ENCODE results near the gene DND1.
"Not testable (repeated sequence)": the region's sequence is repeated elsewhere in the genome, so short reads cannot be mapped to it uniquely, and the experiment has no call there.

The DND1 gene

DNA sequence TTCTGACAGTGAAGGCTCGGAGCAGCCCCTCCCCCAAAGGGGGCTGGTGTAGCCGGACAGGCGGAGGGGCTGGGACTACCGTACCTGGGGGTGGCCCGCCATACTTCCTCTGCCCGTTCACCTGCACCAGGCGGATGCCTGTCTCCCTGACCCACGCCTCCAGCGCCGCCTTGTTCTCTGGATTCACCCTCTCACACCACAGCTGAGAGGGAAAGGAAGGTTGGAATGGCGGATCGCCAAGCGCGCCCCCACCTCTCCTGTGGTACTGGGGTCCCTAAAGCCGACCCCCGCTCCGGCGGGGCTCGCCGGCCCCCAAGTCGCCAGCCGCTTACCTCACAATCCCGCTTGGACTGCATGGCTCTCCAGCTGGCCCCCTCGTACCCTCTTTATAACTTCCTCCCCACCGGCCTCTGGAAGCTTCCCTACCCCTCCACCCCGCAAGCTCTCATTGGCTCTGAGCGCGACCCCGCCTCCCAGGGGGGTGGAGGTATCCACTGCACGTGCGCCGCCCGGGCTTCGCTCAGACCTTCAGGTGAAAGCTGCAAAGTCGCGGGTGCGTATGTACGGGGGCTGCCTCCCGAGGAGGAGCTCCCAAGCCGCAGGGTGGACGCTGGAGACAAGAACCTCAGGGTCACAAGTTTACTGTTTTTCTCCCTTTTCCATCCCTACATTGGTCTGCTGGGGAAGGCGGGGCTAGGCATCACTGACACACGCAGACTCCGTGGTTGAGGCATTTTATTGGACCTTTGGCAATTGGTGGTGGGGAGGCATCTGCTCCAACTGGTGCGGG, at the start of gene DND1:
DND1 (minus strand) TSS at position 390 of the 790 bp plus-strand sequence; CDS start at position 356, 34 bp downstream.
- no peak for DNase-seq (ENCODE audit: low read depth in 2 of 2)

DNA sequence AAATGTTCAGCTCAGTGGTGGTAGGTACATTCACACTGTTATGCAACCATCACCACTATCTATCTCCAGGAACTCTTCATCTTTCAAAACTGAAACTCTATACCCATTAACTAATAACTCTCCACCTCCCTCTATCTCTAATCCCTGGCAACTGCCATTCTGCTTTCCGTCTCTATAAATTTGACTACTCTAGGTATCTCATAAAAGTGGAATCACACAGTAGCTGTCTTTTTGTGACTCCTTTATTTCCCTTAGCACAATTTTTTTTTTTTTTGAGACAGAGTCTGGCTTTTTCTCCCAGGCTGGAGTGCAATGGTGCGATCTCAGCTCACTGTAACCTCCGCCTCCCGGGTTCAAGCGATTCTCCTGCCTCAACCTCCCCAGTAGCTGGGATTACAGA, 48.0 kb upstream of the DND1 start:
- not testable (repeated sequence) for DNase-seq (ENCODE audit: low read depth in 2 of 2)

DNA sequence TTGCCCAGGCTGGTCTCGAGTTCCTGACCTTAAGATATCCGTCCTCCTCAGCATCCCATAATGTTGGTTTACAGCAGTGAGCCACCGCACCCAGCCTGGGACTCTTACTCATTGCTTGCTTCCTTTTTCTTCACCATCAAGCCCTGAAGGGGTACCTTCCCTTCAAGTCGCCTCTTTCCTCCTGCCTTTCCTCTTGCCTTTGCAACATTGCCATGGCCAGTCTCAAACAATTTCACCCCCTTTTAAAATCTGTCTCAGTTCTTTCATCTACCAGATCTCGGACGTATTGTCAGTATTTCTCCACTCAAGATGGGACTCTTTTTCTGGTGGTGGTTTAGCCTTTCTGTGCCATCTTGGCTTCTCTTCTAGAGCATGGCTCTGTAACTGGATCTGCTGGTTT, 47.4 kb upstream of the DND1 start:
- not testable (repeated sequence) for DNase-seq (ENCODE audit: low read depth in 2 of 2)

GRCh38 chr5:140718266-140718592, 44.9 kb upstream of the DND1 start:
- DNase-seq (ENCODE audit: low read depth in 2 of 2) = no peak

DNA sequence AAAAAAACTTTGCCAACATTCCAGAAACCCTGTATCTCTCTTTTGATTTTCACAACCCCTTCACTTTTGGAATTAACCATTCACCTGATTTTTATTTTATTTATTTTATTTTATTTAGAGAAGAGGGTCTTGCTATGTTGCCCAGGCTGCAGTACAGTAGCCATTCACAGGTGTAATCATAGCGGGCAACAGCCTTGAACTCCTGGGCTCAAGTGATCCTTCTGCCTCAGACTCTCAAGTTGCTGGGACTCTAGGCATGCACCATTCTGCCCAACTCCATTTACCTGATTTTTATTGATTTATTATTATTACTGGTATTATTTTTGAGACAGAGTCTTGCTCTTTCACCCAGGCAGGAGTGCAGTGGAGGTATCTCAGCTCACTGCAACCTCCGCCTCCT, 42.9 kb upstream of the DND1 start:
- not testable (repeated sequence) for DNase-seq (ENCODE audit: low read depth in 2 of 2)

DNA sequence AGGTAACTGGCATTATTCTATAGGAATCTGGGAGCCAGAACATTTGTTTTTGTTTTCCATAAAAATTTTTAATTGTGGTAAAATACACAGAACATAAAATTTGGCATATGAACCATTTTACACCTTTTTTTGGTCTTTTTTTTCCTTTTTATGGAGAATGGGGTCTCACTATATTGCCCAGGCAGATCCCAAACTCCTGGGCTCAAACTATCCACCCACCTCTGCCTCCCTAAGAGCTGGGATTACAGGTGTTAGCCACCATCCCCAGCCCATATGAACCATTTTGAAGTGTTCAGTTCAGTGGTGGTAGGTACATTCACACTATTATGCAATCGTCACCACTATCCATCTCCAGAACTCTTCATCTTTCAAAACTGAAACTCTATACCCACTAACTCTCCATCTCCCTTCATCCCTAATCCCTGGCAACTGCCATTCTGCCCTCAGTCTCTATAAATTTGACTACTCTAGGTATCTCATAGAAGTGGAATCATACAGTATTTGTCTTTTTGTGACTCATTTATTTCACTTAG, 40.3 kb upstream of the DND1 start:
- no peak for DNase-seq (ENCODE audit: low read depth in 2 of 2)

- no peak for DNase-seq (ENCODE audit: low read depth in 2 of 2)
These were observed 38.4 kb upstream of the DND1 start for GRCh38 chr5:140711794-140712193.

DNA sequence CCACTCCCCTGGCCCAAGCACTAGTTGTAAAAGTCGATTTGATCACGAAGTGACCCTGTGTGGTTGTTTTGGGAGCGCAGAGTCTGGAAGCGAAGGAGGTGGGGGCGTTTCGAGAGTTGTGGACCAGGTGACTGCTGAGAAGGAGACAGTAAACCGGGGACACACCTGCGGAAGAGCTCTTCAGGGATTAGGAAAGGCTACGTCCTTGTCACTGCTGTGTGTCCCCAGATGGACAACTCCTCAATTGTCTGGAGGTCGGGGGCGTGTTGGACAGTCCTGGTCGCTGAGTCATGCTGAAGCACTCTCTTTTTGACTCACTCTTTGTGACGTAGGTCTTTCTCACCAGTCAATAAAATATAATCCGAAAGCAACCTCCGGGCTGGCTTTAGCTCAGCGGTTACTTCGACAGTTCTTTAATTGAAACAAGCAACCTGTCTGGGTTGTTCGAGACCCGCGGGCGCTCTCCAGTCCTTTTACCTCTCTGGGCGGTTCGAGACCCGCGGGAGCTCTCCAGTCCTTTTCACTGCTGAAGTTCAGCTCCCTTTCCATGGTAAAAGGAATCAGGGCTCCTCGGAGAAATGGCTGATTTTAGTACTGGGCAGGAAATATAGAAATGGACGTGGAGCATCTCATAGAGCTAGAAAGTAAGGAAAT, 37.6 kb upstream of the DND1 start:
- DNase-seq (ENCODE audit: low read depth in 2 of 2) = peak; percentile 85 to 86

- not testable (repeated sequence) for DNase-seq (ENCODE audit: low read depth in 2 of 2)
These were observed 35.4 kb upstream of the DND1 start for GRCh38 chr5:140708787-140709186.

GRCh38 chr5:140707812-140708211, 34.4 kb upstream of the DND1 start:
- no peak for DNase-seq (ENCODE audit: low read depth in 2 of 2)

DNA sequence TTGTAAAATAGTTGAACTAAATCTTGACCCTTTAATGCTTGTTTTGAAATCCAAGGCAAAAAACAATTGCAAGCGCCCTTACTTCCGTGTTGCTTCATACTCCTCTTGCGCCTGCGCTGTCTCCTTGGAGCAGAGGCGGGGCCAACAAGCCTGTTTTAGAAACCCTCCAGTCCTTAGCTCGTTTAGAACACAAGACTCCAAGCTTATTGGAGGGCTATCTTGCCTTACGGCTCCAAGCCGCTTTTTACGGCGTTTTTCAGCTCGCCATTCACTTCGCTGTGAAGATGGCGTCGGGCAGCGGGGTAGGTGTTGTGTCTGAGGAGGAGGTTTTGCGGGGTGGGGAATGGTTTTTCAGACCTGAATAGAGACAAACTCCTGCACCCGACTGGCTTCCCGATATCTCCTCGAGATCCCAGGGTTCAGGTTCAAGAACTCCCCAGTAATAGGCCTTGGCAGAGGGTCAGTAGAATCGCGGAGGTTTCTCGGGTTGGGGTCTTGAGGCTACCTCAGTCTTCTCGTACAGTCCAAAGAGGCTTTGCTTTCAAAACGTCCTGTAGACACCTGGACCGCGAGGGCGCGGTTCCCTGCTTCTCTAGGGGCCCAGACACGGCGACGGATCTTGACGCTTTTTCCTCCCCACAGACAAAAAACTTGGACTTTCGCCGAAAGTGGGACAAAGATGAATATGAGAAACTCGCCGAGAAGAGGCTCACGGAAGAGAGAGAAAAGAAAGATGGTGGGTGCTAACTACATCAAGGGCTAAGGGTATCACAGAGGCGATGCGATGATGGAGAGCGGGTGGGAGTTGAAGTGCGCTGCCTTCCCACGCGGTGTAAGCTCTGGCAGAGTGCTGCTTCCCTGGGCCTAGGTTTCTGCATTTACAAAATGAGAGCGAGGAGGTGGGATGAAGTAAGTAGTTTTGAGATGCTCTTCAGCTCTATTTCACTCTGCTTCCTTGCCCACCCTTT, 27.1 kb upstream of the DND1 start, which contains the start of gene ZMAT2:
ZMAT2 (plus strand) TSS at position 271 of the 968 bp plus-strand sequence; CDS start at position 285, 14 bp downstream.
- DNase-seq (ENCODE audit: low read depth in 2 of 2) = peak; percentile 79 to 89

- DNase-seq (ENCODE audit: low read depth in 2 of 2) = no peak
These were observed 23.6 kb upstream of the DND1 start for GRCh38 chr5:140696891-140697492.

DNA sequence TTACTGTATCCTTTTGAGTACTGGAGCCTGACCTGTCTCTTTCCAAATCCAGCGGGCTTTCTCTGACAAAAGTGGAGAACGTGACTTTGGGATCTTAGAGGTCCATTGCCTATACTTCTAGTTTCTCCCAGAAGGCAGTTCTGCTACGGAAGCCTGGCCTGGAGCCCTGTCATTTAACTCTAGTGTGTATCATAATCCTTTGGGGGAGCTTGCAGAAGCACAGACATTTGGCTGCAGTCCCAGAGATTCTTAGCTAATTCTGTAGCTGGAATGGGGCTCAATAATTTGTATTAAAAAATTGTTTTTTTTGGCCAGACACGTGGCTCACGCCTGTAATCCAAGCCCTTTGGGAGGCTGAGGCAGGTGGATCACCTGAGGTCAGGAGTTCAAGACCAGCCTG, 20.9 kb upstream of the DND1 start:
- DNase-seq (ENCODE audit: low read depth in 2 of 2) = no peak

- DNase-seq (ENCODE audit: low read depth in 2 of 2) = peak; percentile 78 to 83
These were observed 17.9 kb upstream of the DND1 start, which contains the start of the genes HARS1 and HARS2 for GRCh38 chr5:140690941-140691924. TSS of gene HARS1 (minus strand) at chr5:140691370. CDS start at chr5:140691304, 66 bp downstream. TSS of gene HARS2 (plus strand) at chr5:140691455. CDS start at chr5:140691649, 194 bp downstream.

DNA sequence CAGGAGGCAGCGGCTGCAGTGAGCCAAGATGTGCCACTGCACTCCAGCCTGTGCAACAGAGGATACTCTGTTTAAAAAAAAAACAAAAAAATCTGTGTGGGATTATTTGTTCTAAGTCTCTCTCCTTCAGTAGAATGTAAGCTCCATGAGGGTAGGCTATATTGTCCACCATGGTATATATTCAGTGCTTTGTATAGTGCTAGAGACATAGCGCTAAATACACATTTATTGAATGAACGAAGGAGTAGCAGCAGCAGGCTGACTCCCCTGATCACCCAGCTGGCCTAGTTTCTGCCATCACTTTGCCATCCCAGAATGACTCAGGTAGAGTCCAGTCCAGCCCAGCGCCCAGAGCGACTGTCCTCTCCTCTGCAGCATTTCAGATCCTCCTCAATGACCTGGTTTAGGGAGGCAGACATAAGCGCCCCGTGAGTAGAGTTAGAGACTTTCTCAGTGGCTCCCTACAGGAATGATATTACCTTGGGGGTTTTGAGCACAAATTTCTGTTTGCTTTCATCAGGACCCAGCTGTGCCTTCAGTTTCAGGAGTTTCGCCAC, 17.1 kb upstream of the DND1 start:
- no peak for DNase-seq (ENCODE audit: low read depth in 2 of 2)

DNA sequence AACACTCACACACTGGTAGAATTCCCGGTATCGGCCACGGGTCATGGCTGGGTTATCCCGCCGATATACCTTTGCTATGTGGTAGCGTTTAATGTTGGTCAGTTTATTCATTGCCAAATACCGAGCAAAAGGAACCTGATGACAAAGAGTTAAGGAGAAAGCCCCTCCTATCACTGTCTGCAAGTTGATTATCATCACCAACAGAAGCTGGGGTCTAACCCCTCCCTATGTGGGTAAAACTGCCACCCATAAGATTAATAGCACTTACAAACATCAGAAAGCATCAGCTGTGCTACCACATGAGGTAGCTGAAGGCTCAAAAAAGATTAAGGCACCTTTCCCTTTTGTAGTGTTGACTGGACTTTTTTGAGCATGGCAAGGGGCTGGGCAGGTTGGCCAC, 5.6 kb upstream of the DND1 start:
- no peak for DNase-seq (ENCODE audit: low read depth in 2 of 2)

DNA sequence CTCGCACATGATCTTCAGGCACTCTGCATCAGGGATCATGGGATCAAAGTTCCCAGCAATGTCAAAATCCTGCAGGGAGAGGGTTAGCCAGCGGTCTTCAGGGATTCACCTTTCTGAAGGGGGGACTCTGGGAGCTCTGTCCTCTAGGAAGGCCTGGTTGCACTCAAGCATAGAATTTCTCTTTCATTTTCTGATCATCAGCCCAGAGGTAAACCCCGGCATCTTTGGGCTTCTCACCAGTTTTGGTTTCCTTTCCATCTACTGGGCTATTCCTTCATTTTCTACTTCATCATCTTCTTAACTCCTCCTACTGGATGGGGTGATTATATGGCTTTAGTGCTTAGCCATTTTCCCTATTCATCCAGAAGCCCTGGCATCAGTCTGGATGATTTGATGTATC, 4.6 kb upstream of the DND1 start:
- no peak for DNase-seq (ENCODE audit: low read depth in 2 of 2)

DNA sequence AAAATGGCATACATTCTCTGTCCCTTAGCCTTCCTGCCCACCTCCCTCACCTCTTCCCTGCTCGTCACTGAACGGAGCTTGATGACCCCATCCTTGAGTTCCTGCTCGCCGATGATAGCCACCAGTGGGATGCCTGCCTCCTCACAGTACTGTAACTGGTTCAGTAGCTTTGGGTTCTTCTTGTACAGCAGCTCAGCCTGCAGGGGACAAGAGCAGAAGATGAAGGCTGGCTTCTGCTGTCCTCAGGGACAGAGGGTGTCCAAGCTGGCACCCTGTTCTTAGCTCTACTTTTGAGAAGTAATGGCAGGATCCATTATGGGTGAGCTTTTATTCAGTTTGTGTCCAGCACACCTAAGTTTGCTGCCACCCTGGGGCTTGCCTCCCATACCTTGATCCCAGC, 1.3 kb upstream of the DND1 start:
- DNase-seq (ENCODE audit: low read depth in 2 of 2) = no peak

- no peak for DNase-seq (ENCODE audit: low read depth in 2 of 2)
These were observed 835 bp upstream of the DND1 start for GRCh38 chr5:140674211-140674610.

All from stimulated activated CD4-positive, alpha-beta T cell treated with anti-CD3 and anti-CD28 coated beads, Interleukin-12 subunit alpha, Interleukin-12 subunit beta, amount 100 ng/mL, for 24 hours (primary cell).